ENCODE measurements around the gene BRAF. TPM values are rescaled to one million over a fixed set of nuclear protein-coding genes. Genes with fewer than 3 reads are reported as not detected.
"Not testable (repeated sequence)": the region's sequence is repeated elsewhere in the genome, so short reads cannot be mapped to it uniquely, and the experiment has no call there.

BRAF gene
- polyA plus RNA-seq, 3 donors, result 20.9 to 29.2 (median 26.6) TPM

- DNase-seq, result no peak
These were observed 114.3 kb downstream of the BRAF start for GRCh38 chr7:140810385-140810784.

GRCh38 chr7:140778975-140779374, 145.8 kb downstream of the BRAF start:
- no peak for DNase-seq

- DNase-seq, result no peak
These were observed 146.2 kb downstream of the BRAF start for GRCh38 chr7:140778568-140778967.

GRCh38 chr7:140774371-140774770, 150.4 kb downstream of the BRAF start:
- no peak for DNase-seq

GRCh38 chr7:140773104-140773503, 151.6 kb downstream of the BRAF start:
- DNase-seq, result no peak

GRCh38 chr7:140771826-140772225, 152.9 kb downstream of the BRAF start:
- DNase-seq, result no peak

- no peak for DNase-seq
These were observed 154.9 kb downstream of the BRAF start for GRCh38 chr7:140769852-140770251.

- DNase-seq, result no peak
These were observed 157.3 kb downstream of the BRAF start for GRCh38 chr7:140767418-140767817.

- not testable (repeated sequence) for DNase-seq
These were observed 159.3 kb downstream of the BRAF start for GRCh38 chr7:140765441-140765840.

- not testable (repeated sequence) for DNase-seq
These were observed 161.6 kb downstream of the BRAF start for GRCh38 chr7:140763166-140763565.

GRCh38 chr7:140761375-140761774, 163.4 kb downstream of the BRAF start:
- not testable (repeated sequence) for DNase-seq

GRCh38 chr7:140754506-140754905, 170.2 kb downstream of the BRAF start:
- DNase-seq, result no peak

- DNase-seq, result no peak
These were observed 172.2 kb downstream of the BRAF start for GRCh38 chr7:140752533-140752932.

- DNase-seq, result no peak
These were observed 178.0 kb downstream of the BRAF start for GRCh38 chr7:140746751-140747150.

- DNase-seq, result no peak
These were observed 179.3 kb downstream of the BRAF start for GRCh38 chr7:140745266-140746058.

- no peak for DNase-seq
These were observed 180.7 kb downstream of the BRAF start for GRCh38 chr7:140744005-140744404.

- DNase-seq, result not testable (repeated sequence)
These were observed 181.5 kb downstream of the BRAF start for GRCh38 chr7:140743255-140743654.

- DNase-seq, result no peak
These were observed 186.4 kb downstream of the BRAF start for GRCh38 chr7:140738280-140738679.

- DNase-seq, result no peak
These were observed 190.0 kb downstream of the BRAF start for GRCh38 chr7:140734729-140735128.

- DNase-seq, result no peak
These were observed 190.6 kb downstream of the BRAF start for GRCh38 chr7:140734096-140734495.

- no peak for DNase-seq
These were observed 192.3 kb downstream of the BRAF start for GRCh38 chr7:140732416-140732815.

GRCh38 chr7:140726281-140726680, 198.4 kb downstream of the BRAF start:
- no peak for DNase-seq

- DNase-seq, result no peak
These were observed 200.0 kb downstream of the BRAF start for GRCh38 chr7:140724706-140725105.

GRCh38 chr7:140723574-140723973, 201.2 kb downstream of the BRAF start:
- DNase-seq, result no peak

All from renal pelvis (tissue), 4 donors.